GM18499 (cell line): ENCODE measurements around the gene ZDHHC23.

Experiments
- ATAC-seq: cut with Tn5 transposase; IDR thresholded peaks from one replicate; pipeline ENCODE4 v1.9.1; 2021; ENCODE audit warnings: moderate number of reproducible peaks; ENCODE audit not compliant: insufficient read depth, unreplicated experiment

ZDHHC23 gene

GRCh38 chr3:113947372-113948014 lies at the start of gene ZDHHC23:
Gene ZDHHC23, plus strand, starts transcription at chr3:113948013. Its CDS starts 790 bp downstream, at chr3:113948803.
- ATAC-seq: no peak

- no peak for ATAC-seq
These were observed 48.9 kb upstream of the ZDHHC23 start for GRCh38 chr3:113898892-113899291.

GRCh38 chr3:113906568-113907140 lies 41.2 kb upstream of the ZDHHC23 start:
- ATAC-seq: no peak

- ATAC-seq: no peak
These were observed 39.7 kb upstream of the ZDHHC23 start for GRCh38 chr3:113908133-113908532.

- no peak for ATAC-seq
These were observed 36.8 kb upstream of the ZDHHC23 start for GRCh38 chr3:113910966-113911365.

GRCh38 chr3:113912552-113913236 lies 35.1 kb upstream of the ZDHHC23 start:
- peak; percentile 82 for ATAC-seq

- ATAC-seq: no peak
These were observed 33.2 kb upstream of the ZDHHC23 start for GRCh38 chr3:113914646-113915045.

- ATAC-seq: no peak
These were observed 20.3 kb upstream of the ZDHHC23 start for GRCh38 chr3:113927556-113927955.

- no peak for ATAC-seq
These were observed 982 bp upstream of the ZDHHC23 start for GRCh38 chr3:113946831-113947230.

GRCh38 chr3:113948015-113948917 lies 453 bp downstream of the ZDHHC23 start:
- ATAC-seq: no peak

GRCh38 chr3:113952921-113953320 lies 5.1 kb downstream of the ZDHHC23 start:
- no peak for ATAC-seq

GRCh38 chr3:113953677-113954076 lies 5.9 kb downstream of the ZDHHC23 start:
- no peak for ATAC-seq

- ATAC-seq: no peak
These were observed 6.4 kb downstream of the ZDHHC23 start for GRCh38 chr3:113954091-113954685.

GRCh38 chr3:113963879-113964278 lies 16.1 kb downstream of the ZDHHC23 start:
- no peak for ATAC-seq

GRCh38 chr3:113966172-113966571 lies 18.4 kb downstream of the ZDHHC23 start:
- no peak for ATAC-seq

- ATAC-seq: no peak
These were observed 21.2 kb downstream of the ZDHHC23 start for GRCh38 chr3:113968986-113969385.

GRCh38 chr3:113977822-113978221 lies 30.0 kb downstream of the ZDHHC23 start:
- ATAC-seq: no peak

- ATAC-seq: no peak
These were observed 32.1 kb downstream of the ZDHHC23 start for GRCh38 chr3:113979916-113980315.

- ATAC-seq: no peak
These were observed 34.0 kb downstream of the ZDHHC23 start for GRCh38 chr3:113981803-113982202.

GRCh38 chr3:113983544-113983943 lies 35.7 kb downstream of the ZDHHC23 start:
- no peak for ATAC-seq
